Stimulated activated CD4-positive, alpha-beta T cell treated with anti-CD3 and anti-CD28 coated beads, Interleukin-4, amount 100 ng/mL, for 4 hours (primary cell): ENCODE data around the gene MIPOL1.

Source experiments
- DNase-seq, 2 experiments: peaks; one replicate each; pipeline ENCODE4 v3.0.0-alpha.2; 2020

Gene MIPOL1

GRCh38 chr14:37600880-37601741, 403.4 kb downstream of the MIPOL1 start:
- DNase-seq = no peak

GRCh38 chr14:37601865-37602264, 404.1 kb downstream of the MIPOL1 start:
- no peak for DNase-seq
